SW480 (cell line): ENCODE results near the gene SYNPR.

ENCODE experiments used
- DNase-seq: peaks from one replicate; pipeline ENCODE4 v3.0.0-alpha.2; 2016; ENCODE audit warnings: low spot score

SYNPR gene

DNA sequence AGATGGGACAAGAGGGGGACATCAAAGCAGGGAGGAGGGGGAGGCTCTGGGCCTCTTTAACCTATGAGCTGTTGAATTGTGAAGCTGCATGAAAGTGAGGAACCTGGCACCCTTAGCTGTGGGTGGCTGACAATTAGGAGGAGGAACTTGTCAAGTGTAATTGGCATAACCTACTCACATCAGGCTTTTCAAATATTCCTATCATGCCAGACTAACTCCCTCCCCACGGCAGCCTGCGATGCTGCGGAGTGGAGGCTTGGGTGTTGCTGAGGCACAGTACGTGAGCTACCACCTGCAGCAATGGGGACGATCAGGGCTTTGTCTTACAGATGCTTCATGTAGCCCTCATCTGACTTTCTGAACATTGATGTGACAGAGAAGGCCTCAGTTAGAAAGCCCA lies 193.7 kb downstream of the SYNPR start:
- no peak for DNase-seq

DNA sequence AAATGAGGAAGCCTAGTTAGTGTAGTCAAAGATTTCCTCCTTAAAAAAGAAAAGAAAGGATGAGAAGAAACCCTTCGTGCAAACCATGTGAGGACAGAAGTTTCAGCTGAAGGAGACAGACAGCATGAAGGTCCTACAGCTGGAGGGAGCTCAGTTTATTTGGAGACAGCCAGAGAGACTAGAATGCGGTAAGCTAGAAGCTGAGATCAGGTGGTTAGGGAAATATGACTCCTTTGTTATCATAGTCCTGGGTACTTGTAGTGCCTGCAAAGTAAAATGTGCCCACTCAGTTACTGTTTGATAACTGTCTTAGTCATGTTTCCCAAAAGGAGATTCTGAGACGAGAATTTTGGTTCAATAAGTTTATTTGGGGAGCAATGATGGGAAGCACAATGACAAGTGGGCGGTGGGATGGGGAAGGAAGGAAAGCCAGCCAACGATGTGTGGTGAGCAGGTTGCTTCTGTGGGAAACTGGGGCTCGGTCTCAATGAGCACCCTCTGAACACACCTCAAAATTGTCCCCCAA lies 195.6 kb downstream of the SYNPR start:
- no peak for DNase-seq

DNA sequence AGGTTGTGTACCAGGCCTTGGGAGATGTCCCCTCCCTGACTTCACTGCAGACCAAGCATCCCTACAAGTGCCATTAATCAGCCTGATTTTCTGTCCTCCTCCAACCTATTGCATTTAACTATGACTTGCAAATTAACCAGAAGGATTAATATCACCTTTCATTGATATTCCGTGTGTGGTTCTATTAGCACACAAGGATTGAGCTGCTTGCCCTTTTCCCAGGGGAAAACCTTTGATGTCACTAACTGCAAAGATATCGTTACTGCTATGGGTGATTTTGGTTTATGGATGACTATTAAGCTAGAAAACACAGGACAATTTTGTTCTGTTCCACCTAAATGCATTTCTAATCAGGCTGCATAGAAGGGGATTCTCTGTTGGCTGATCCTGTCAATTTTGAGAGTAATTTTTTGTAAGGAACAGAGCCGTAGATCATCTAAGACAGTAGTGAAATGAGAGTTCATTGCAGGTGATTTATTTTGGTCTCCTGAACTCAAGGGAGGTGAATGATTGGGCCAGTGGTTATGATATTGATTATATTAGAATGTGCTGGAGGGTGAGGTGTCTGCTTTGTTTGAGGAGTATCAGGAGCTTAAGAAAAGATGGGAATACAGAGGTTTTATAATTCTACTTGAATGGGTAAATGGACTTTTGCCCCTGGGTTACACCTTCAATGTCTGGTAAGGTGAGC lies 196.9 kb downstream of the SYNPR start:
- no peak for DNase-seq

DNA sequence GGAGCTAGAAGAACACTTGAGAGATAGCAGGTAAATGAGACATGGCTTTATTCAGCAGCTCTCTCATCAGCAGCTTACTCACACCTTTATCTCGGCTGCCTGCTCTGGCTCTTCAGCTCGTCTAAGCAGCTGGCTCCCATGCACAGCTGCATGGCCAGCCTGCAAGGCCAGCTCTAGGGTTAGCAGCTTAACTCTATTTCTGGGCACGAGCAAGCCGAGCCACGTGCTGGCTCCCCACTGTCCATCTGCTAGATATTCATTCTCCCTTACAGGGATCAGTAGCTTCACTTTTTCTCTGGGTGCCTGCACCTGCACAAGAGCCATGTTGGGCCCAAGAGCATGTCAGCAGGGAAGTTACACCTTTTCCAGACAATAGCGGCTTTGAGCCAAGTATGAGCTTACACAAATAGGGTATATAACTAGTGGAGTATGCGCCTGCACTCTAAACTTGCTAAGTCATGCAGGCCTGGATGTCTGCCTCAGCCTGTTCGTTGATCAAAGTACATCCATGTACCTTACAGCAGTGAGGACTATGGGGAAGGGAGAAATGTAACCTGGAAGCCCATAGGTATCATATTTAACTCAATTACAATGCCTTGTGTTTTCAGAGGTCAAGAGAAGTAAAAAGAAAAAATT lies 199.5 kb downstream of the SYNPR start:
- DNase-seq = no peak

DNA sequence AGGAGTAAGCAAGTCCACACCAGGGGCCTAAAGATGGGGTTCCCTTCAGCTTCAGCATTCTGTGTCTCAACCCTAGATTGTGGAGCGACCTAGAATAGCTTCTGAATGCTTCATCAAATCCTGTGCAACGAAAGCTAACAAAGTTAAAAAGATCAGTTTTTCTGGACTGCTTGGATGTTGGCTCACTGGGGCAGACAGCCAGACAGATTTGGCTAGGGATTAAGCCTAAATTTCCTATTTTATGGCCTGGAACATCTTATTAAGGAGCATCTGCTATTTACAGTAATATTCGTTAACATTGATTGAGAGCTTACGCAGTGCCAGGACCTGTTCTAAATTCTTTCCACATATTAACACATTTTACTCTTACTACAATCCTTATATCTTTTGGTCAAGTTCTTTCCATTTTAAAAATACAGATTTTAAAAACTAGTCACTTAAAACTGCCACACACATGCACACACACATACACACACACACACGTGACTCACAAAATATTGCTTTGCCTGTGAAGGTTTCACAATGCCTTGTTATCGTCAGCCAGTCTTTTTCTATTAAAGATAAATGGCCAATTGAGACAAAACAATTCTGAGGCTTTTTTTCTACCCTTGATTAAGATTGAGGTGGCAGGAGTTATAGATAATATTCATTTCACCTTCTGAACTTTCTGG lies 201.0 kb downstream of the SYNPR start:
- no peak for DNase-seq

DNA sequence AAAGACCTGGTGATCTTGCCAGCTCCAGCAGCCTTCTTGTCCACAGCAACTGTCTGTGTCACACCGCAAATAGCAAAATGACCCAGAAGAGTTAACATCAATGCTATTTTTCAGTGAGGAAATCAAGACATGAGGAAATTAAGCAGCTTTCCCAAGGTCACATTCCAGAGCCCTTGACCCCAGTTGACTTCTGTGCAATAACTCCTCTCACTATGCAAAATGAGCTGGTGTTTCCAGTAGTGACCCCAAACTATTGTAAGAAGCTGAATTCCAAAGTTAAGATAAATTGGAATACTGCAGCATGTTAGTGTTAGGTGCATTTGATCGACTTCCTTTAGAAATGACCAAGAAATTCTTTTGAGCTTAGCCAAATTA lies 201.5 kb downstream of the SYNPR start:
- DNase-seq = no peak

DNA sequence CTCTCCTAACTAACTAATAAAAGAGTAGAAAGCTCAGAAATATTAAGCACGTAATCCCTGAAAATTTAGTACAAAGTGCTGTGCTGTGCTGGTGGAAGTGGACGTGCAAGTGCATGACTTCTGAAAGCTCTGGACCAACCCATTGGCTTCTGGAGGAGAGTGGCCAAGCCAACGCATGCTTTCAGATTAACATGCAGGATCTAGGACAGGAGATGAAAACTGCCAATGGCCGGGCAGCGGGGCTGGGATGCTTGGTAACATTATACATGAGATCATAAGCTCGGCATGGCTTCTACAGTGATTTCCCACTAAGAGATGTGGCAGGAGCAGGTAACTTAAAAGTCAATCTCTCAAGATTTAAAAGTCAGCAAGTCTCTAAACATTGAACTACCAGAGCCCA lies 203.5 kb downstream of the SYNPR start:
- DNase-seq = no peak

DNA sequence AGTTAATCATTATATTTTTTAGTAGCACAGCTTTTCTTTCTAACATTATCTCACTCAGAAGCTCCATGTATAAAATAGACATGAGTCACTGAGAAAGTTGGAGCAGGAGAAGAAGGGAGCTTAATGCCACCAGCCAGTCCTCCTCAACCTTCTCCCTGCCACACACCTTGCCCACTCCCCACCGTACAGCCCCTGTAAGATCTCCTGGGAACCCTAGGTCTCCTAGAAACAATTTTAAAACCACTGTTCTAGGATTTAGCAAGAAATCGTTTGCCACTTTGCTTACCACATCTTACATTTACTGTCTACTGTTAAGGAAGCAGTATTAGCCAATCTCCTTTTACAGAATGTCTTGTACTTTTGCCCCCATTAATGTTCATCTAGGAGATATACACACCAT lies 204.2 kb downstream of the SYNPR start:
- no peak for DNase-seq

DNA sequence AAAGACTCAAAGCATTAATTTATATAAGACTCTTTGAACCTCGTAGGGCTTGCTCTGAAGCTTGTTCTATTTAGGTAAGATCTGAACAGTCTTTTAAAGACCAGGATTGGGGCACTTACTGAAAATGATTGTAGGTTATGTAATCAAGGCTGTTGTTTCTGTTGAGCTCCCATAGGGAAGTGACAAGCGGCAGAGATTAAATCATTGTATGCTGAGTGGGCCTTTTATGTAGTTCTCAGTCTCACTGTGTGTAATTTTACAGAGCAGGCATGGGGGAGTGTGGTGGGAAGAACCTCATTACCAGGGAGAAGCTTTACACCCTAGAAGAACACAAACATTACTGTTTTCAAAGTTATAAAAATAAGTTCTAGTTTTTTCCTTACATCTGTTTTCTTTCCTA lies 214.4 kb downstream of the SYNPR start:
- DNase-seq = no peak

DNA sequence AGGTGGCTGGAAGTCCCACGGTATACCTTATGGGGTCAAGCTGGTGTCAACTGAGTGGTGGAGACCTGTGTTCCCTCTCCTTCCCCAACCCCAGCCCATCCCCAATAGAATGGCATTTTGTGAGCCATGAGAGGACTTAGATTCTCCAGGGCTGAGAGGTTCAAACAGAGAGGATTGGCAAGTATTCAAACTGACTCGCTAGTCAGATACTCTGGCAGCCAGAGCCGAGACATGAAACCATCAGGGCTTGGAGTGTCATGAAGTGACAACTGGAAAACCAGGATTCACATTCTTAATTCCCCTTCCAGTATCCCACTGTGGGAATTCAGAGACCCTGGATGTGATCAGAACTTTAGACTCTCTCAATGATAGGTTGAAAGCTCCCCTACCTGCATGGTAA lies 215.0 kb downstream of the SYNPR start:
- no peak for DNase-seq

DNA sequence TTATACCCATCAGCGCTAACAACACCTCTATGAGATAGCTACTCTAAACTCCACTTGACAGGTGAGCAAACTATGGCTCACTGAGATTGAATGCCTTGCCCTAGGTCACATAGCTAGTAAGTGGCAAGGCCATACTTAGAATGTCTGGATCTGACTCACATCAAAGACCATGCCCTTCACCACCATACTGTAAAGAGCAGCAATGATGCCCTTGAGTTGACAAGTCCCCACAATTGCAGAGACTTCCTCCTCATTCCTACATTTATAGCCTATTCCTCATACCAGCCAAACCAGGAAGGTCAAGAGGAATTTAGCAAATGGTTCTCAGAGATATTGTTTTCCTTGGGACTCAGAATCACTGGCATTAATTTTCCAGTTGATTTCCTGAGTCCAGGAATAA lies 216.5 kb downstream of the SYNPR start:
- no peak for DNase-seq

DNA sequence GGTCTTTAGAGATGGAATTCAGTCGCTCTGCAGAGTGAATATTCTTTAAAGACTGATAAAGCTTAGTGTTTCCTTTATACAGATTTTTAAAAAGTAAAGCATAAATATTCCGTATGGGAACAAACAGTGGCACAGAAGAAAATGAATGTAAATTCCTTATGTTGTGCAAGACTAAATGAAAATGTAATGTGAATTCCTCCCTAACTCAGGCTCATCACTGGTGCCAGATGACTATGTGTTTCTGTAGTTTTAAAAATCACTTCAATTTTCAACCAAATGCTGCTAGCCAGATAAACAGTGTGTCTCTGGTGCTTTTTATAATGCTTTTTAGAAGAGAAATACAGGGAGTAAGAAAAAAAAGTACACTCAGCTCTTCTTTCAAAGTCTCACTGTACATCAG lies 219.5 kb downstream of the SYNPR start:
- DNase-seq = no peak

DNA sequence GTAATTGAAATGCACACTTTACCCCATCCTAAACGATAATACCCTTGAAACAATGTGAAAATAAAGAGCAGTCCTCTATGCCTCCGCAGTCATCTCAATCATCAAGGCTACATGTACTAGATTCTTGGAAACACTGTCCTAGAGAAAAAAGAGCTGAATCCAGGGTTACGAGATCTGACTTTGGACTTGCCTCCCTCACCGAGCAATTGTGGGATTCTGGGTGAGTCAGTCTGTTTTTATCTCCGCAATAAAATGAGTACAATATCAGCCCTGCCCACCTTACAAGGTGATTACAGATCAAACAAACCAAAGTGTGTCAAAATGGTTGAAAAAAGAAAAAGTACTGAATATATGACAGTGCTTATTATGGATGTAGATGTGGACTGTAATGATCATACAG lies 222.1 kb downstream of the SYNPR start:
- peak; percentile 21 for DNase-seq

DNA sequence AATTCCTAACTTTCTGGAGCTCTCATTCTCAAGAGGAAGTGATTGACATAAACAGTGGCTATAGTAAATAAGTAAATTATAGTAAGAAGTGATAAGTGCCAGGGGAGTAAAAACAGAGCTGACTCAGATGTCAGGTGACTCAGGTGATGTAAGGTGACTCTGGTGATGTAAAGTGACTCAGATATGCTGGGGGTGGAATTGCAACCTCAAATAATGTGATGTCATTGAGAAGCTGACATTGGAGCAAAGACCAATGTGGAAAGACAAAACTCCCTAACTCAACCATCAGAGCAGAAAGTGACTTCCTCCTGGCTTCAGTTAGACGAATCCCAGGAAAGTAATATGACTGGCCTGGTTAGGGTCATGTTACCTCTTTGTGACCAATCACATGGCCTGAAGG lies 230.2 kb downstream of the SYNPR start:
- peak; percentile 57 for DNase-seq

DNA sequence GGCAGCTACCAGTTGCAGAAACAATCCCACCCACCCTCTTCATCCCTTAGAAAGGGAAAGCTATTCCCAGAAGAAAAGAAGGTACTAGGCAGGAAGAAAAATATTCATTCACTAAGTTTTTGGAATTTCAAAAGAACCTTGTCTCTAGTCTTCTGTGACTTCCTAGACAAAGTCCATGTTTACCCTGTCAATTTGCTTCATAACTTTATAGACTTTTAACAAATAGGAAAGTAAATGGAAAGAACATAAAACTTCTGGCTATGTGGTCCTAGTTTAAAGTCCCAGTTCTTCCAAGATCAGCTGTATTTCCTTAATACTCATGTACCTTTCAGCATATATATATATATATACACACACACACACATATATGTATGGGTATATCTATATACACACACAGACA lies 230.7 kb downstream of the SYNPR start:
- no peak for DNase-seq

DNA sequence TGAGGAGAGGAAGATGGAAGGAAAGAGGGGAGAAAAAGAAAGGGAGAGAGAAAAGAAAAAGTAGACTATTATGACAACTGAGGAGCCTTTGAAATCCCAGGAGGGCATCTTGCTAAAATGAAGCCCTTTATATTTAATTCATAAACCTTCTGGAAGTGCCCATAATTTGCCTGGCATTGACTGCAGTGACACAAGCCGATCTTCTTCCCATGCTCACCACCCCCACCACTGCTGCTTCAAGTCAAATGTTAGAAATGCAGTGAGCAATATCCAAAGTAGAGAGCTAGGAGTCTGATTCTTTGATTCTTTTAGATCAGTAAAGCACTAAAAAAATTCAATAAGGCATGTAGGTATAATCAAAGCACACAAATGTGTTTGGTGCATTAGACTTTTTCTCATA lies 235.7 kb downstream of the SYNPR start:
- DNase-seq = no peak

DNA sequence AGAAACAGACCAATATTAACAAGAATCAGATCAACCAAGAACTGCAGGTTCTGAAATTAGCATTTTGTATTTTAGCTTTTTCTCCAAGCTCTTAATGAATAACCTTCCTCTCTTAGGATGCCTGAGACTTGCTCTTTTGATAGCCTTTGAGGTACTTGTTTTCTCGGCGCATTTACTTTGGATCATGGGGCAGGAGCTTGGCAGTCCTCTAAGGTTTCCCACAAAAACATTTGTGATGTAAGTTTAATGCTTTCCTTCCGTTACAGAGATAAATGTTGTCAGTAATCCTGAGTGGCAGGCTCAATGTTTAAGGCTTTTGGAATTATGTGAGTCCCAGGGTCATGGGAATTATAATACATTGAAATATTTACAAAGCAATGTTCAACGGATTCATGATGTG lies 236.6 kb downstream of the SYNPR start:
- no peak for DNase-seq

DNA sequence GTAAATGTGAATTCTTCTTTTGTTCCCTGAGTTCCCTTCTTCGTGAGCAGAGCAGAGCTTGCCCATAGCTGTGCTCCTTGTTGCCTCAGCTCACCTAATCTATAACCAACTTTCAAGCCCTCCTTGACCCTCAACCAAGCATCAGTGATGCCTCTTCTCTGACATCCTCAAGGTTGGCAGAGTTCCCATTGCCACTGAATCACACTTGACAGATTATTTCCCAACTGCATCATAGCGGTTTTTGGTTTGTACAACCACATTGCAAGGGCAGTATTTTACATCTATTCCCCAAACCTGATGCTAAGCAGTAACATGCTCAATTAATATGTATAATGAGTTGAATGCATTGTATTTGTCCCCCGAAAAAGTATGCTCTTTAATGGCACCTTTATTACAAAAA lies 241.3 kb downstream of the SYNPR start:
- DNase-seq = no peak

DNA sequence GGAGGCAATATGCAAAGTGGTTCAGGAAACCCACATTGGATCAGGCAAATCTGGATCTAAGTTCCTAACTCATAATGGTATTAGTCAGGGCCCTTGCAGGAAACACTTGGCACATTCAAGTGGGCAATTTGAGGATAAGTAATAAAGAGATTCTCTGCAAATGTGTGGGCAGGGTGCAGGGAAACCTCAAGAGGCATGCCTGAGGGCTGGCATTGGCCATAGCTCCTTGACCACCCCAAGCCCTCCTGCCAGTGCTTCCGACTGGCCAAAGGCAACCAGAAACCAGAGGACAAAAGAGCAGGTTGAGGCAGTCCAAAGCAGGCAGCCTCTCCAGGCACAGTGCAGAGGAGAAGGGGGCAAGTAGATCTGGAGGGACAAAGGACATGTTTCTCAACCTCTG lies 243.5 kb downstream of the SYNPR start:
- DNase-seq = no peak

DNA sequence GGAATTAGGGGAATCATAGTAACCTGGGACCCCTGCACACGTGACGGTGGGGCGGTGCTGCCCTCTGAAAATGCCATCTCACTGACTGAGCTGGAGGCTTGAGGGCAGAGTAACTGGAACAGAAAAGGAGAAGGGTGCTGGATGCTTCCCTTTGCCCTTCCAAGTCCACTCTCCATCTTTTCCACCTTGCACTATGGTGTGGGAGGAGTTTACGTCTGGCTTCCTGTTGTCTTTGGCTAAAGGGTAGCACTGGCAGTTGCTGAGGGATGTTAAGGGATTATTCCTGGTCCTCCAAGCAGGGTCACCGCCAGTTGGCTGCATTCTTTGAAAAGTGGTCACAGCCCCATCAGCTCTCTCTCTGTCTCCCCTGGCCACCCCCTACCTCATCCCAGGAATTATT lies 245.0 kb downstream of the SYNPR start:
- peak; percentile 7 for DNase-seq

DNA sequence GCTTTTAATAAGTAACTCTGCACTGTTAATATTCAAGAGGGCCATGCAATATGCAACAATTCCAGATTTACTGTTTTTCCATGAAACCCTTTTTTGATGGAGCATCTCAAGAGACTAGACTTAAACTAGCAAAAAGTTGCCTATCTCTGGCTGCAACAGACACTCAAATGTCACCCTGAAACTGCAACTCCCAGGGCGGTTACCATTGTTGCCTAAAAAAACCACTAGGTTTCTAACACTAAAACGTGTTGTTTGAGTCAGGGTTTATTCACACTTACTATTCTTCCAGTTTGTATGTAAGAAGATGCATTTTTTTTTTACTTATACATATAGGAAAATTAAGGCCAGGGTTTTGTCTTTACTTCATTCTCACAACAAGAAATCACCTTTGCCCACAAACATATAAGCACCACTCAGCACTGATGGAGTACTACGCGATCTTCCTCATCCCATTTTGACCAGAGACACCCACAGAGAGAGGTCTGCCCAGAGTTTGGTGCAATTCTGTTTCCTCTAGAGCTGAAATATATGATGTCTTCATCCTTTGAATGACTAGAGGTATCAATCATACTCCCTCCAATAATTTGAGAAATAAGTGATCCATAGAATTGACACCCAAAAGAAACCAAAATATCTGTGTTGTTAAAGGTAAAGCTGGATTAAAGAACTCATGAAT lies 250.4 kb downstream of the SYNPR start:
- no peak for DNase-seq

DNA sequence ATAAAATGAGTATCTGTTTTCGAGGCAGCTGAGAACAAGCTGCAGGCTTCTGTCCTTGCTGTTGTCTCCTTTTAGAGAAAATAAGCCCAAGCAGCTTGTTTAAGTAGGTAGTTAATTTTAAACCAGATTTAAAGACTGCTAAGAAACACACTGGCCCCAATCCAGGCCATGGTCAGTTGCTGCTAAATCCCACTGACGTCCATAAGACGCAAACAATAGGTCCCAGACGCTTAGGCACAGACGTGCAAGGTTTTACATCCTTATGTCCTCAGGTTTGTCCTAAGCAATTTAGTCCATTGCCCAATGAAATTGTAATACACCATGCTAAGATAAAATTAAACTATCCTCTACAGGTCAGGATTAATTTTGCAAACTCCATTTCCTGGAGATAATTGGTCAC lies 254.4 kb downstream of the SYNPR start:
- no peak for DNase-seq

DNA sequence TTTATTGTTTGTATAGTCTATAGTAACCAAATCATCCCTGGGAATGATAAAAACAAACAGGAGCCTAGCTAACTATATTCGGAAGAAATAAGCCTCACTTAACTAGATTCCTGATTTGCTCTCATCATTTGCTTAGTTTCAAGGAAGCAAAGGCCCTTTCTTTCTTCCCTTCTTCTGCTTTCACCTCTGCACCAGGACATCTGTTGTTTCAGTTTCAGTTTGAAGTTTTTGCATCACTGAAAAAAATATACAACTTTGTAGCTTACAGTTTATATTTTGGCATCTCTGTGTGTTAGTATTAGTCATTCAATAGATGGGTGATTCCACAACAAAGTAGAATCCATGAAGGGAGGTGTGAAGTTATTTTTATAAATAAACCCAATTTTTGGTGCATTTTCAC lies 260.8 kb downstream of the SYNPR start:
- no peak for DNase-seq
